SKM-1 (cell line): ENCODE measurements around the gene DRD1.

Experiments used
- DNase-seq: peaks from one replicate; lab custom pipeline; 2025; ENCODE audit not compliant: unreplicated experiment; lab: John Stamatoyannopoulos, UW

DRD1 gene

DNA sequence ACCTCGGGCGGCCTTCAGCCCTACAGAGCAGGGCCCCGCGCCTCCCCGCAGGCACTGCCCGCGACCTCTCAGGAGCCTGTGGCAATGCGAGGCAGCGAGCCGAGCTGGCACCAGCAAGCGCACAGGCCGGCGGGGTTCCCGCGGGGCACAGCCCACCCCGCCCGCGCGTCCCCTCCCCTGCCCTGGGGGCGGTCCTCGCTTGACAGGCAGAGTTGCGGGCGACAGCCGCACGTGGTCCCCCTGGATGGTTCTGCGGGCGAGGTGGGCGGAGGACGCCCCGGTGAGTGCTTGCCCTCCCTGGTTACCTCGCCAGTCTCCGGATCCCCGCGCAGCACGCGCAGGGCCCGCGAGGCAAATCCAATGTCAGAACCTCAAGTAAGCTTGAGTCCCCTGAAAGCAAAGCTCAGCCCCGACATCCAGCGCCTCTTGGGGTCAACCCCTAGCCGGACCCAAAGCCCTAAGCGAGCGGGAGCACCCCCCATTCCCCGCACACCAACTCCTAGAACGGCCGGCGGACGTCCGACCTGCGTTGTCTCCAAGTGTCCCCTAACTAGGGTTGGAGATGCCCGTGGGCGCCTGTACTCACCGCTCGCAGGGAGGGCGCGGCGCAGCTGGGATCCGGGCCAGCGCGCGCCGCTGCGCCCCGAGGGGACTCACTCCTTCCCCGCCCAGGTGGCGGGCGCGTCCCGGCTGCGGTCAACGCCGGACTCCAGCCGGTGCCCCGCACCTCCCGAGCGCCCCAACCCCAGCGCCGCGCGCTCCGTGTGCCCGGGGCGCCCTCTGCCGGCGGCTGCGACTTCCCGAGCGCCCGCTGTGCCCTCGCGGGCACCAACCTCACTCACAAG, at the start of gene DRD1:
TSS of gene DRD1 (minus strand) at position 123 of the 845 bp plus-strand sequence. CDS start 1,083 bp downstream, outside the sequence.
- no peak for DNase-seq

- no peak for DNase-seq
These were observed 49.7 kb upstream of the DRD1 start for GRCh38 chr5:175493726-175494125.

- DNase-seq = no peak
These were observed 49.3 kb upstream of the DRD1 start for GRCh38 chr5:175493260-175493659.

DNA sequence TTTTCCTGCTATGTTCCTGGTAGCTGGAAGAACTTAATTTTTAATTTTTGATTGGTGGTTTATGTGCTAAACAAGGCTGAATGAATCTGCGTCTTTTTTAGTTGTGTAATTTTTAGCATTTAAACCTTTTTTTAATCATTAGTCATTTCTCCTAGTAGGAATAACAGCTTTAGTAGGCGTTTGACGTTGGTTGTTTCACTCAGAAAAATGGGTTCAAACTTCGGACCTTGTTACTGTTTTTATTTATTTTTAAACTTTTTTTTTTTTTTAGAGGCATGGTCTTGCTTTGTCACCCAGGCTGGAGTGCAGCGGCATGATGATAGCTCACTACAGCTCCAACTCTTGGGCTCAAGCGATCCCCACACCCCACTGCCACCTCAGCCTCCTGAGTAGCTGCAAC, 47.2 kb upstream of the DRD1 start:
- no peak for DNase-seq

- DNase-seq = no peak
These were observed 45.9 kb upstream of the DRD1 start for GRCh38 chr5:175489693-175490443.

DNA sequence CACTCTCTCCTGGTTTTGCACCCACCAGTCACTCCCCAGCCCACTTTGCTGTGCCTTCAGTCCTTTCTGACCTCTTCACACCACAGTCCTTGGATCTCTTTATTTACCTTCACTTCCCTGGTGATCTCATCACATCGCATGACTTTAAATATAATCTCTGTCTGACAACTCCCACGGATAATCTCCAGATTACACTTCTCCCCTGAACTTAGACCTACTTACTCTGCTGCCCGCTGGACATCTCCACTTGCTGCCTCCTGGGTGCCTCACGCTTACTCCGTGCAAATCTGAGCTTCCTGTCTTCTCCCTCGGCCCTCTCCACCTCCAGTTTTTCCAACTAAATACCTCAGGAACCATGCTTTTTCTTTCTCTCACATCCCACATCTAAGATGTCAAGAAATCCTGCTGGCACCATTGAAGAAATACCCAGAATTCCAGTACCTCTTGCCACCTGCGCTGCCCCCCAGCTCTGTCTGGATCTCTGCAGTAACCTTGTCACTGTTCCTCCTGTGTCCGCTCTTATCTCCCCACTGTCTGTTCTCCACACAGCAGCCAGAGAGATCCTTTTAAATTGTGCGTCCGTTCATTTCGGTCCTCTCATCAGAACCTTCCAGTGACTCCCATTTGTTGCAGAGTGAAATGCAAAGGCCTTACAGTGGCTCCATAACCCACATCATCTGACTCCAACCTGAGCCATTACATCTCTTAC, 43.7 kb upstream of the DRD1 start:
- no peak for DNase-seq

DNA sequence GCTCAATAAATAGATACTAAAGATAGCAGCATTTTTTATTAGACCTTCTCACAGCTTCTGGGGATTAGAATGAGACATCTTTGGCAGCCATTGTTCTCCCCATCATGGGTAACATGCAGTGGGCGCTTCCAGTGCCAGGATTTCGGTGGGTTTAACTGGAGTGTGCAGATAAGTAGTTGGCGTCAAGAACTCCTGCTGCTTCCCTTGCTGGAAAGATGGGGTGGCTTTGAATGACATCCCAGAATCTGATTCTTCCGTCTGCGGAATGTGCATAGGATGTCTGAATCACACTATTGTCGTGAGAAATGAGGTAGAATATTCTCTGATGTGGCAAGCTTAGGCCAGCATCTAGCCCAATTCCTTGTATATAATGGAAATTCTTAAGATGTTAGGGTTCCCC, 41.6 kb upstream of the DRD1 start:
- no peak for DNase-seq

GRCh38 chr5:175484829-175485228, 40.8 kb upstream of the DRD1 start:
- DNase-seq = no peak

DNA sequence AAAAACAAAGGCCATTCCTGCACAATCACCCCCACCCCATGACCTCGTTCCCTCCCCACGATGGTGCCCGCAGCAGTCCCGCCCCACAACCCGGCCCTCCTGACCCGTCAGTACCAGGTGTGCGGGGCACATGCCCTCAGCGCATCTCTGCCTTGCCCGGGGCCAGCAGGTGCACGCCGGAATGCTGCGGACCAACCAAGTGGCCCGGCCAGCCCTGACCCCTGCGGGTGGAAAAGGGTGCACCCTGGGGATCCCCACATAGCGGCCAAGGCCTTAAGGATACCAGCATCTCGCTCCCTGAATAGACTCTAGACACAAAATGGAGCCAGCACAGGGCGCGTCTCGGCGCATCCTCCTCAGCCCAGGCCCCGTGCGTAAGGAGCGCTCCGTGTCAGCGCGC, 40.3 kb upstream of the DRD1 start:
- DNase-seq = no peak

GRCh38 chr5:175483337-175483736, 39.4 kb upstream of the DRD1 start:
- no peak for DNase-seq

GRCh38 chr5:175479125-175479881, 35.3 kb upstream of the DRD1 start:
- peak; percentile 12 for DNase-seq

GRCh38 chr5:175478384-175479124, 34.6 kb upstream of the DRD1 start, which contains the start of gene SFXN1:
SFXN1 (plus strand) TSS chr5:175478560; CDS start chr5:175492104, 13,544 bp downstream.
- peak; percentile 7 for DNase-seq

GRCh38 chr5:175478008-175478383, 34.0 kb upstream of the DRD1 start:
- no peak for DNase-seq

- DNase-seq = no peak
These were observed 33.5 kb upstream of the DRD1 start for GRCh38 chr5:175477440-175477839.

GRCh38 chr5:175475248-175475647, 31.3 kb upstream of the DRD1 start:
- DNase-seq = no peak

DNA sequence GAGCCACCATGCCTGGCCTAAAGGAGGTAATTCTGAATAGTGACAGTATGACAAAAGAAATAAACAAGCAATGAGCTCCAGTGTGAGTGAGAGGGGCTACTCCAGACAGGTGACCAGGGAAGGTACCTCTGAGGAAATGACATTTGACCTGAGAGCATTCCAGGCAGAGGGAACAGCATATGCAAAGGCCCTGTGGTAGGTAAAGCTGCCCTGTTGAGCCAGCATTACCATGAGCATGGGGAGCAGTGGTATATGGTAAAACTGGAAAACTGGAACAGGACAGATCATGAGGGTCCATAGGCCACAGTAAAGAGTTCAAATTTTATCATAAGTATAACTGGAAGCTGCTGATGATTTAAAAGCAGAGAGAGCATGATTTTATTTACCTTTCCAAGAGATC, 28.4 kb upstream of the DRD1 start:
- no peak for DNase-seq

- no peak for DNase-seq
These were observed 27.6 kb upstream of the DRD1 start for GRCh38 chr5:175471628-175472027.

DNA sequence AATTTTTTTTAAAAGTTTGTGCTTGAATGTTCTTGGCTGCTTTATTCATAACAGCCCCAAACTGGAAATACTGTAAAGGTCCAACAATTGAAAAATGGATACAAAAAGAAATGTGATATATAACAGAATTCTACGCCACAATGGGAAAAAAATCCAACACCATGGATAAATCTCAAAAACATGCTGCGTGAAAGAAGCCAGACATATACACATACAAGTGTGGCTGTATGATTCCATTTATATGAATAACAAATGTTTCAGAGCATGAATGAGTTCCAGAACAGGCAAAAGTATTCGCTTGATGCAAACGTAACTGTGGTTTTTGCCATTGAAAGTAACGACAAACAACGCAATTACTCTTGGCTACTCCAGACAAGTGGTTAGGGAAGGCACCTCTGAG, 27.2 kb upstream of the DRD1 start:
- DNase-seq = no peak

- DNase-seq = no peak
These were observed 26.8 kb upstream of the DRD1 start for GRCh38 chr5:175470781-175471180.

GRCh38 chr5:175469916-175470315, 25.9 kb upstream of the DRD1 start:
- DNase-seq = no peak
